ENCODE data around the gene EHF. TPM values are rescaled to one million over a fixed set of nuclear protein-coding genes. Genes with fewer than 3 reads are reported as not detected.
"Not testable (repeated sequence)": the region's sequence is repeated elsewhere in the genome, so short reads cannot be mapped to it uniquely, and the experiment has no call there.

The EHF gene
- total RNA-seq, 1 donor from 2014 or later = not detected

DNA sequence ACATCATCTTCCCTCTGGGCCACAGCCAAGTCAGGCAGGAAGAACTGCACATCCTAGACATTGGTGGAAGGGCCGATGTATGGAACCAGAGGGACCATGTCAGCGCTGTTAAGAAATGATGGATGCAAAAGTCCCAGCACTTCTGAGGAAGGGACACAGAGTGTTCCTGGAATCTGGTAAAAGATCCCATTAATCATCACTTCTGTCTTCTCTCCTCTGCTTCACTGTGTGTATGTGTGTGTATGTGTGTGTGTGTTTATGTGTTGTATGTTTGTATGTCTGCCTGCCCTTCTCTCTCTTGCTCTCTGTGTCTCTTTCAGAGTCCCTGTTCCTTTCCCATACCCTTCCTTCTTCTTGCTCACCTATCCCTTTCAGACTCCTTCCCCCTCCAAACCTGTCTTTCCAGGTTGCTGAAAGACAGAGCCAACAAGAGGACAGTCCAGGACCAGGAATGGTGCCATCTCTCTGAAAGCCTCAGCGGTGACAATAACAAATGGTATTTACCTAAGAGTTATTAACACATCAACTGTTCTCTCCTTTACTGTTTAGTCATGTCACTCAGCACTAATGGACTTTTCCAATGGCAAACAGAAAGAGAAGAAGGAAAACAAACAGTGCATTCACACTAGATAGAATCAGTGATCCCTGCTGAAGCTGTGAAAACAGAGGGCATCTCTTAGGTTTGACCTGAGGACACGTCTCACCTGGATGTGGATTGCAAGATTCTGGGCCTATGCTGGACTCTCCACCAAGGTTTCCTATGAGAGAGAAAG lies 47.1 kb downstream of the EHF start:
- no peak for DNase-seq (ENCODE audit: low read depth in 2 of 2)

DNA sequence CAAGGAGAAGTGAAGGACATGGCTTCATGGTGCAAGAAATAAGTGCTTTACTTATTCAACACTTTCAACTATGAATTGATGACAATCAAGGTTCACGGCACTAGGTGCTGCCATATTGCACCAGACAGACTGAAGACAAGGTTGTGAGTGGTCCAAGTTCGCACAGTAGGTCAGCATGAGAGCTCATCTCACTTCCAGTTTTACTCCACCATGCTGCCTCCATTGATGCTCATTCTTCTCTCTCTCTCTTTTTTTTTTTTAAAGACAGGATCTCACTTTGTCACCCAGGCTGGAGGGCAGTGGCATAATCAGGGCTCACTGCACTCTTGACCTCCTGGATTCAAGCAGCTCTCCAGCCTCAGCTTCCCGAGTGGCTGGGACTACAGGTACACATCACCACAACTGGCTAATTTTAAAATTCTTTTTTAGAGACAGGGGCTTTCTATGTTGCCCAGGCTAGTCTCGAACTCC lies 47.7 kb downstream of the EHF start:
- no peak for DNase-seq (ENCODE audit: low read depth in 2 of 2)

DNA sequence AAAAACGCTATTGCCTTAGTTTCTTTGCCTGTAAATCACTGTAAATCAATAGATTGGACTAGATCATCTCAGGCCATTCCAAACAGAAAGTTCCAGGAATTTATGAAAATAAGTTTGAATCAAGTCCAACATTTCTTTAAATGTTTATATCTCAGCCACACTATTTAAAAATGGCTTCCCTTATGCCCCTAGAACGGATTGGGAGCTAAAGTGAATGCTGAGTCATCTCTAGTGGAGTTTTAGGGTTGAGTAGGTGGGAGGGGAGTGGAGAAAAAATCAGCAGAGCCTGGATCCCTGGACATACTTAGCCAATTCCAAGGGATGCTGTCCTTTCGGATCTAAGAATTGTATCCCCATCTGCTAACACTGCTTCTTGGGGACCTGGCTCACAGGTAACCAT lies 48.6 kb downstream of the EHF start:
- DNase-seq (ENCODE audit: low read depth in 2 of 2) = no peak

DNA sequence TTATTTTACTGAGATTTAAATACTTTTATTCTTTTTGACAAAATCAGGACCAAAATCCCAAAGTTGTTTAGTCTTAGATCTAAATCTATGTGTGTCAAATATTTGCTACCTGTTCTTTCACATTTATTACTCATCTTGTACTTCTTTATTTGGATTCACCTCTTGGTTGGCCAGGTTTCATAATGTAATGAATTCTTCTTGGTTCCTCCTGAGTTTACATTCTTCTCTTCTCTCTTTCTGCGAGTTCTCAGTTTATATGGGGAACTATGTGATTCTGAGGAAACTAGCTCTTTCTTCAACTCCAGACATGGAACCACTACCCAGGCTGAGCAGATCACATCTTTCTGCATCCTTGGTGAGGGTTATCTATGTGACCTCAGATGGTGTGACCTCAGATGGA lies 50.2 kb downstream of the EHF start:
- DNase-seq (ENCODE audit: low read depth in 2 of 2) = no peak

DNA sequence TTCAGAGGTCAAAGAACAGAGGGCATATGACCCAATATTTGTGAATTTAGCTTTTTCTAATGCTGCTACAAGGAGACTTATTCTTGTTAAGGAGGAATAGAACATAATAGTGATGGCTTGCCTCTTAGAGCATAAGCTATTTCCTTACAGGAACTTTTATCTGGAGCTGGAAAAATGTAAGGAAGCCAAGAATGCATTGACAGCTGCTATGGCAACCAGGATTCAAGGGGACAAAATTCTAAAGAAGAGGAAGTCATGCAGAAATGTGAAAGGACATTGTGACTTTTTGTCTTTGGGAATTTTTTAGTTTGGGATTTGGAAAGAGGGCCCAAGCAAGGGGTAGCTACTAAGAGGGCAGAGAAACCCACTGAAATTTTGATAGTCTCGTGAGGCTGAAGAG lies 51.1 kb downstream of the EHF start:
- DNase-seq (ENCODE audit: low read depth in 2 of 2) = no peak

DNA sequence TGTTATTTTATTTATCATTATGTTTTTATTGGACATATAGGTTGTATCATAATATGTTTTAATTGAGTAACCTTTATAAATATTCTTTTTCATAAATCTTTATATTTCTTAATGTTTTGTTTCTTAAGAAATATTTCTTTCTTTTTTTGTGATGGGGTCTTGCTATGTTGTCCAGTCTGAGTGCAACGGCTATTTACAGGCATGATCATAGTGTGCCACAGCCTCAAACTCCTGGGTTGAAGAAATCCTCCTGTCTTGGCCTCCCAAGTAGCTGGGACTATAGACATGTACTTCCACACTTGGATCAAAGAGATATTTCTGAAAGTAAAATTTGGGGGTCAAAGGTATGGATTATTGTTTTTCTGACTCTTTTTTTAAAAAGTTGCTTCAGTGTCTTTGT lies 53.1 kb downstream of the EHF start:
- no peak for DNase-seq (ENCODE audit: low read depth in 2 of 2)

DNA sequence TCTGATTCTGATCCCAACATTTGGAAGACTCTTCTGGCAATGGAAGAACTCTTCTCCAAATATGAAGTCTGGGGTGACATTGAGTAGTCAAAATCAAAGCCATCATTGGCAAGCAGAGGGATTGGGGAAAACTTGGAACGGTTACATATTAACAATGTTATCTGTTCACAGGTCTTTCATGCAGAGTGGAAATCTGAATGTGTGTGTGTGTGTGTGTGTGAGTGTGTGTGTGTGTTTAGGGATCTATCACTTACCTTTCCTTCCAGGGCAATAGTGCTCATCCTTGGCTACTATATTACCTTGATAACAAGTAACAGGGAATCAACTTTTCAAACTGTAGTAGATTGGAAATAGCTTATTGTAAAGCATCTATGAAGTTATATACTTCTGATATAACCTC lies 55.3 kb downstream of the EHF start:
- no peak for DNase-seq (ENCODE audit: low read depth in 2 of 2)

DNA sequence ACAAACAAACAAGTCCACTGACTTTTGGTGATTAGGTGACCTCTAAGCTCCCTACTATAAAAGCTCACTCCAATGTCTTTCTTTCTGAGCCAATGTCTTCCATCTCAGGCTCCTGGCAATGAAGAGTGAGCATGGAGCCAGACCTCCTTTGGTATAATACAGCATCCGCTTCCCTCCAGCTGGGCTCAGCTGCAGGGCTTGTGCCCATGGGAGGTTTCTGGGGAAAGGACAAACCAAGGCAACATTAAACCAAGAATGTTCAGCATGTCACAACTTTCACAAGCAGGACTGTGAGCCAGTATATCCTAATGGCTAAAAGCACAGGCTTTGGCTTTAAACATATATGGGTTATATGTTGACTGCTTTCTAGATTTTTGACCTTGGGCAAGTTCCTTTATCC lies 58.8 kb downstream of the EHF start:
- no peak for DNase-seq (ENCODE audit: low read depth in 2 of 2)

DNA sequence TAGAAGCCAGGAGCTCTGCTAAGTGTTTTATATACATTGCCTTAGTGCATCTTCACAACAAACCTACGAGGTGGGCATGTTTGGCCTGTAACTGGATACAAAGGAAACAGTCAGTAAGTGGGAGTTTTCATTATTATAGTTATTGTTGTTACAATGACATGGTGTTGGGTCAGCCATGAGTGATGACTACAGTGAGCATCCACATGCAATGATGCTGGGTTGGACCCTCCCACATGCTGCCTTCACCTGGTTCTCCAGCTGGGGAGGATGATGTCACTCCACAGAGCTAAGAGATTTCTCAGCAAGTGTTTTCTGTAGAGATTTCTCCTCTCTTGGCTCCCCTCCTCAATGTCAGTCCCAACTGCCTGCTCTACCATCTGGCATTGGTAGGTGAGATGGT lies 59.3 kb downstream of the EHF start:
- no peak for DNase-seq (ENCODE audit: low read depth in 2 of 2)

DNA sequence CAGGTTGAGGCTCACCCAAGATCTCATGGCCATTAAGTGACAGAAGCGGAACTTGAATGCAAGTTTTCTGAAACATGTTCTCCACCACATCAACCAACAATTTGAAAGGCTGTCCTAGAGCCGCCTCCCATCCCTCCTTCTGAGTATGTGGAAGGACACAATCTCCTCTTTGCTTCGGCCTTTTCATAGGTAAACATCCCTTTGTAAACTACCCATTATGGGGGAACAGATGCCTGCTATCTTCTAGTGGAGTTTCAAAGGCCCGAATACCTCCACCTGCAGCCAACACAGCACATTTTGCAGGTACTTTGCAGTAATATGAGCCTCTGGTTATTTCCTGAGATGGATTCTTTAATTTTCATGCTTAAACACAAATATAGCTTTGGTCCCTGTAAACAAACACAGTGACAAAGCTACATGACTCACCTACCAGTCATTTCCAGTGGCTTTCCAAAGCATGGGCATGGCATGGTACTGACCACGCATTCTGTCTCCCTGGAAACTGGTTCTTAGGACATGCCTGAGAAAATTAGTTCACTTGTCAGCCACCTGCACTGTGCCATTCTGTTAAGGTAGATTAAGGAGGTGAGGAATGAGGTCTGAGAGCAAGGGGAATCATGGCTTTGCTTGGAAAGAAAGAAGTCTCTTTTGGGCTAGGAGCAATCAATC lies 60.2 kb downstream of the EHF start:
- peak in 1 of 2 donors; percentile 46 for DNase-seq (ENCODE audit: low read depth in 2 of 2)

DNA sequence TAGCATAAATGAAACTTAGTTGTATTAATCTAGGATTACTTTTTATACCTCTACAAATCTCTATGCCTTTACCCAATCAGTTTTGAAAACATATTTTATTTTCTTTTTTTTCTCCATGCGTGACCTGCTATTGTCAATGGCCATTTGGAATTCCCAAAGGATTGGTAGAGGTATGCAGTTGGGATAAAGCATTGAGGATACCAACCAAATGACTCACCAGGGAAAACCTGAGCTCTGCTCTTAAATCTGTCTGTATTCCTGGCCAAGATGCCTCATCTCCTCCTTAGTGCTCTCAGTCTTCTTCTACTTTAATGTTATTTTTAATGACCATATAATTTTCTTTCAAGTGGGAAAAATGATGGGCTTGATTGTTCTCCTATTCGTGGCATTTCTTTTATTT lies 61.9 kb downstream of the EHF start:
- peak in 1 of 2 donors; percentile 8 for DNase-seq (ENCODE audit: low read depth in 2 of 2)

DNA sequence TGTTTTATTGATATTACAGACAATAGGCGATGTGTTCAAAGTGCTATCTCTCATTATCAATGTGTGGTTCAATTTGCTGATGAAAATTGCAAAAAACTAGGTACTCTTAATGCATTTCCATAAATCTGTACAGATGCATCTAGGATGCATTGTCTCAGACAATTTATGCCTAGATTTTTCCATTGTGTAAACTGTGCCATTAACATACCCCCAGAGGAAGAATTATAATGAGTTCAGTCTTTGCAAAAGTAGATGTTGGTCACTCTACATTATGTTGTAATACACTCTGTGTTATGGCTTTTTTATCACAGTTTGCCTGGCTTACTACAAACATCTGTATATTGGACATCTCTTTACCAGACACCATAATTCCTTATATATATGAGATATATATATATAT lies 62.5 kb downstream of the EHF start:
- DNase-seq (ENCODE audit: low read depth in 2 of 2) = no peak

DNA sequence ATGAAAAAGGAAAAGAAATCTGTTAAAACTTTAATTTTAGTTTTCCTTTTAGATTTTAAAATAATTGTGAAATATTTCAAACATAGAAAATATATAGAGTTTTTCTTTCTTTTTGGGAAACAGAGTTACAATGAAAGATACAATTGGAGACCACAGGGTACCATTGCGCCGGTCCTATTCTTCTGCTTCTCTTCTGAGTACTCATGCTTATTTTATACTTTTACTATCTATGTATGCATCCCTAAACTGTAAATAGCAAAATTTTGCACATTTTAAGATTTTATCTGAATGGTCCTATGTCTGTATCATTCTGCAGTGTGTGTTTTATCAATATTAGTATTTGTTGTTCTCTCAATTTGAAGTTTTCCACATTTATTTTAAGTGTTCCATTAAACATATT lies 65.0 kb downstream of the EHF start:
- no peak for DNase-seq (ENCODE audit: low read depth in 2 of 2)

DNA sequence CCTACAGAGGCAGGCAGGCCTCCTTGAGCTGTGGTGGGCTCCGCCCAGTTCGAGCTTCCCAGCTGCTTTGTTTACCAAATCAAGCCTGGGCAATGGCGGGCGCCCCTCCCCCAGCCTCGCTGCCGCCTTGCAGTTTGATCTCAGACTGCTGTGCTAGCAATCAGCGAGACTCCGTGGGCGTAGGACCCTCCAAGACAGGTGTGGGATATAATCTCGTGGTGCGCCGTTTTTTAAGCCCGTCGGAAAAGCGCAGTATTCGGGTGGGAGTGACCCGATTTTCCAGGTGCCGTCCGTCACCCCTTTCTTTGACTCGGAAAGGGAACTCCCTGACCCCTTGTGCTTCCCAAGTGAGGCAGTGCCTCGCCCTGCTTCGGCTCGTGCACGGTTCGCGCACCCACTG lies 71.4 kb downstream of the EHF start:
- DNase-seq (ENCODE audit: low read depth in 2 of 2) = not testable (repeated sequence)

DNA sequence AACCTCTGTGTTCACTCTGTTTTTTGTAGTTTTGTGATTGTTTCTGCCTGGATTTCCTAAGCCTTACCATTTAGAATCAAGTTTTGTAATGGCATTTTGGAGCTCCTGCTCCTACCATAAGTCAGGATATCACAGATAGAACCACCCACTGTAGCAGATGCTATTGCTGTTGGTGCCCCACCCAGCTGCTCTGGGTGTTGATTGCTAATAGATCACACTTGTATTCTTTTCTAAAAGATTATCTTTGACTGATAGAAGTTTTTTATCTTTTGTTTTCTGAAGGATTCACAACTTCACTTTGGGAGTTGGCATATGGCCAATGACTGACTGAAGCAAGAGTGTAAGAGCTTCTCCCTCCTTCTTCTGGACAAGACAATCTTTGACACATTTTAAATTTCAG lies 76.0 kb downstream of the EHF start:
- no peak for DNase-seq (ENCODE audit: low read depth in 2 of 2)

DNA sequence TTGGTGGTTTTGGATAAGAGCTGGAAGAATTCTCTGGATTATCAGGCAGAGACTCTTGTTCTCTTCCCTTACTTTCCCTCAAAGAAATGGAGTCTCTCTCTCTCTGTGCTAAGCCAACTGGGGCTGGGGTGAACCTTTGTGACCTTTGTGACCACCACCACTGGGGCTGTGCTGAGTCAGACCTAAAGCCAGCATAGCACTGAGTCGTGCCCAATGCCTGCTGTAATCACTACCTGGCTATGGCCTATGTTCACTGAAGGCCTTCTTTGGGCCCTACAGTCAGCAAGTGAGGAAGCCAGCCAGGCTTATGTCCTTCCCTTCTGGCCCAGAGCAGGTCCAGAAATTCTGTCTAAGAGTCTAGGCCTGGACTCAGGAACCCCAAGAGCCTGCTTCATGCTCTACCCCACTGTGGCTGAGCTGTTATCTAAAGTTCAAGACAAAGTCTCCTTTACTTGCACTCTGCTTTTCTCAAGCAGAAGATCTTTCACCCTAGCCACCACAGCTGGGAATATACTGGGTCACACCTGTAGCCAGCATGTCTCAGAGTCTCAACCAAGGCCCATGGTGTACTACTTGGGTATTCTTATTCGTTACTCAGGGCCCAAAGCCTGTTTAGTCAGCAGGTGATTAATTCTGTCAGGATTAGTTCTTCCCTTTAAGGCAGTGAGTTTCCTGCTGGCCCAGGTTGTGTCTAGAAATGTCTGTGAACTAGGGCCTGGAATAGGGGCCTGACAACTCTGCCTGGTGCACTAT lies 86.0 kb downstream of the EHF start:
- no peak for DNase-seq (ENCODE audit: low read depth in 2 of 2)

DNA sequence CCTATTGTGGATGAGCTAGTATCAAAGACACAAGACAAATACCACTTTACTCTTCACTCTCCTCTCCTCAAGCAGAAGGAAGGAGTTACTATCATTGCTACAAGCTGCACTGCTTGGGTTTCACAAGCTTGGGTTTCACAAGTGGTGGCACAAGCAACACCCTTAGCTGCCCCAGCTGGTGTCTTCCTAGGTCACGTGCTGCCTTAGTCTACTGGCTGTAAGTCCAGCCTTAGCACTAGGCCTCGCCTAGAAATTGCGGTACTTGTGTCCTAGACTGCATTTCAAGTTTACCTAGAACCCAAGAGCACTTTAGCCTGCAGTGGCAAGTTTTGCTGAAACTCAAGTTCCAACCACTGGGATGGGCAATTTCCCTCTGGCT lies 86.6 kb downstream of the EHF start:
- no peak for DNase-seq (ENCODE audit: low read depth in 2 of 2)

Other genes starting within 250 kb of the EHF start
- 43.0 and 49.7 TPM in 2 replicates for gene CAT, start 182.2 kb upstream of the EHF start, total RNA-seq
- gene ELF5, start 107.3 kb upstream of the EHF start, total RNA-seq = not detected in 2 replicates

Data from dermis microvascular lymphatic vessel endothelial cell (primary cell).